K562 (cell line): ENCODE measurements around the gene PRKCQ.

ENCODE experiments used
- ADNP ChIP-seq: fragments of 200-800 bp; sonication (Bioruptor generic); IDR thresholded peaks from 2 replicates; pipeline ENCODE4 v1.6.1; 2016; ENCODE audit warnings: missing genetic modification characterization, missing compliant biosample characterization
- BDP1 ChIP-seq: IDR thresholded peaks from 3 replicates; pipeline ENCODE4 v1.6.1; 2011; ENCODE audit not compliant: insufficient read length, insufficient read depth
- CEBPB ChIP-seq: fragments of 450-650 bp; IDR thresholded peaks from 2 replicates; pipeline ENCODE4 v1.6.1; 2016; ENCODE audit warnings: missing genetic modification characterization, missing compliant biosample characterization
- EP300 ChIP-seq: IDR thresholded peaks from 2 replicates; pipeline ENCODE4 v1.6.1; 2012; ENCODE audit warnings: low read length, improper control_type of control experiment
- HDAC6 ChIP-seq: IDR thresholded peaks from 2 replicates; pipeline ENCODE4 v1.6.1; 2012; ENCODE audit warnings: low read depth, mild to moderate bottlenecking, control low read depth, inconsistent platforms, low read length, moderate library complexity
- HNRNPLL ChIP-seq: fragments of 200-400 bp; formaldehyde crosslinking; IDR thresholded peaks from 2 replicates; pipeline ENCODE4 v1.6.1; 2017; ENCODE audit warnings: low read length, low read depth, mild to moderate bottlenecking; ENCODE audit not compliant: poor library complexity, severe bottlenecking
- HSF4 ChIP-seq: fragments of 250-450 bp; sonication (Bioruptor Pico); IDR thresholded peaks from 2 replicates; pipeline ENCODE4 v2.1.2; 2022; ENCODE audit warnings: mild to moderate bottlenecking, moderate library complexity, borderline replicate concordance
- RFX5 ChIP-seq: IDR thresholded peaks from 2 replicates; pipeline ENCODE4 v1.6.1; 2011; ENCODE audit warnings: low read depth, mild to moderate bottlenecking, improper control_type of control experiment, low read length
- ZNF274 ChIP-seq: IDR thresholded peaks from 2 replicates; pipeline ENCODE4 v1.6.1; 2011; ENCODE audit warnings: low read depth, mild to moderate bottlenecking, low read length, moderate library complexity, borderline replicate concordance
- TF ChIP-seq, protein P1 (sequence below), 3 experiments: IDR thresholded peaks in 2 of 3; conservative IDR thresholded peaks in 1 of 3; 2 replicates each; pipeline ENCODE4 v1.5.1; 2011 to 2012; ENCODE audit warnings: low read length in 3 of 3, mild to moderate bottlenecking in 3 of 3, control low read depth in 2 of 3, improper control_type of control experiment in 1 of 3, inconsistent platforms in 1 of 3, low read depth in 1 of 3, mixed read lengths in 1 of 3, moderate library complexity in 1 of 3; ENCODE audit not compliant: insufficient read depth in 2 of 3
- TF ChIP-seq, protein P2 (sequence below): fragments of 450-650 bp; IDR thresholded peaks from 2 replicates; pipeline ENCODE4 v1.6.1; 2016; ENCODE audit warnings: low read depth
- TF ChIP-seq, protein P3 (sequence below): sonication (generic); formaldehyde crosslinking; IDR thresholded peaks from 2 replicates; pipeline ENCODE4 v1.8.0; 2022; ENCODE audit warnings: mild to moderate bottlenecking, missing genetic modification reagents

DNA sequence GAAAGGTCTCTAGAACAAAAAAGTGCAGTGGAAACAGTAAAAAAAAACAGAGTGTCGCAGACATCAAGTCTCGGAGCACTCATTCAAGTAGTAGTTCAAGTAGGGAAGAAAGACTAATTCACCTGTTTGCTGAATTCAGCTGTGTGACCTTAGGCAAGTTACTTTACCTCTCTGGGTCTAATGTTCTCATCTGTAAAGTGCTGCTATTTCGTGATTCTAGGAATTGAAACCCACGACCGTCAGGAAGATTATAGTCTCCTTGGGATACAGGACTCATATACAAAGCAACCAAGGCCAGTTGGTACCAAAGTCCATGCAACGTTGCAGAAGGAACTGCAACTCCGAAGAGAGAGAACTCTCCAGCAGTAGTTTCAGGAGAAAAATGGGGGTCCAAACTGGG lies 26.1 kb downstream of the PRKCQ start:
- TF ChIP-seq ADNP (tag) (no peak), BDP1 (no peak), EP300 (no peak), HNRNPLL (no peak), CEBPB (no peak), RFX5 (no peak), ZNF274 (no peak), HDAC6 (no peak), HSF4 (CRISPR knock-in tag) (no peak)
- TF ChIP-seq, protein P1, sequence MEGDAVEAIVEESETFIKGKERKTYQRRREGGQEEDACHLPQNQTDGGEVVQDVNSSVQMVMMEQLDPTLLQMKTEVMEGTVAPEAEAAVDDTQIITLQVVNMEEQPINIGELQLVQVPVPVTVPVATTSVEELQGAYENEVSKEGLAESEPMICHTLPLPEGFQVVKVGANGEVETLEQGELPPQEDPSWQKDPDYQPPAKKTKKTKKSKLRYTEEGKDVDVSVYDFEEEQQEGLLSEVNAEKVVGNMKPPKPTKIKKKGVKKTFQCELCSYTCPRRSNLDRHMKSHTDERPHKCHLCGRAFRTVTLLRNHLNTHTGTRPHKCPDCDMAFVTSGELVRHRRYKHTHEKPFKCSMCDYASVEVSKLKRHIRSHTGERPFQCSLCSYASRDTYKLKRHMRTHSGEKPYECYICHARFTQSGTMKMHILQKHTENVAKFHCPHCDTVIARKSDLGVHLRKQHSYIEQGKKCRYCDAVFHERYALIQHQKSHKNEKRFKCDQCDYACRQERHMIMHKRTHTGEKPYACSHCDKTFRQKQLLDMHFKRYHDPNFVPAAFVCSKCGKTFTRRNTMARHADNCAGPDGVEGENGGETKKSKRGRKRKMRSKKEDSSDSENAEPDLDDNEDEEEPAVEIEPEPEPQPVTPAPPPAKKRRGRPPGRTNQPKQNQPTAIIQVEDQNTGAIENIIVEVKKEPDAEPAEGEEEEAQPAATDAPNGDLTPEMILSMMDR (IDR thresholded peaks at IDR 0.05 in 2 of 3, conservative IDR thresholded peaks at IDR 0.05 in 1 of 3; ENCODE audit: insufficient read depth in 2 of 3, low read depth in 1 of 3, low read length in 3 of 3) = no peak
- TF ChIP-seq, protein P2, sequence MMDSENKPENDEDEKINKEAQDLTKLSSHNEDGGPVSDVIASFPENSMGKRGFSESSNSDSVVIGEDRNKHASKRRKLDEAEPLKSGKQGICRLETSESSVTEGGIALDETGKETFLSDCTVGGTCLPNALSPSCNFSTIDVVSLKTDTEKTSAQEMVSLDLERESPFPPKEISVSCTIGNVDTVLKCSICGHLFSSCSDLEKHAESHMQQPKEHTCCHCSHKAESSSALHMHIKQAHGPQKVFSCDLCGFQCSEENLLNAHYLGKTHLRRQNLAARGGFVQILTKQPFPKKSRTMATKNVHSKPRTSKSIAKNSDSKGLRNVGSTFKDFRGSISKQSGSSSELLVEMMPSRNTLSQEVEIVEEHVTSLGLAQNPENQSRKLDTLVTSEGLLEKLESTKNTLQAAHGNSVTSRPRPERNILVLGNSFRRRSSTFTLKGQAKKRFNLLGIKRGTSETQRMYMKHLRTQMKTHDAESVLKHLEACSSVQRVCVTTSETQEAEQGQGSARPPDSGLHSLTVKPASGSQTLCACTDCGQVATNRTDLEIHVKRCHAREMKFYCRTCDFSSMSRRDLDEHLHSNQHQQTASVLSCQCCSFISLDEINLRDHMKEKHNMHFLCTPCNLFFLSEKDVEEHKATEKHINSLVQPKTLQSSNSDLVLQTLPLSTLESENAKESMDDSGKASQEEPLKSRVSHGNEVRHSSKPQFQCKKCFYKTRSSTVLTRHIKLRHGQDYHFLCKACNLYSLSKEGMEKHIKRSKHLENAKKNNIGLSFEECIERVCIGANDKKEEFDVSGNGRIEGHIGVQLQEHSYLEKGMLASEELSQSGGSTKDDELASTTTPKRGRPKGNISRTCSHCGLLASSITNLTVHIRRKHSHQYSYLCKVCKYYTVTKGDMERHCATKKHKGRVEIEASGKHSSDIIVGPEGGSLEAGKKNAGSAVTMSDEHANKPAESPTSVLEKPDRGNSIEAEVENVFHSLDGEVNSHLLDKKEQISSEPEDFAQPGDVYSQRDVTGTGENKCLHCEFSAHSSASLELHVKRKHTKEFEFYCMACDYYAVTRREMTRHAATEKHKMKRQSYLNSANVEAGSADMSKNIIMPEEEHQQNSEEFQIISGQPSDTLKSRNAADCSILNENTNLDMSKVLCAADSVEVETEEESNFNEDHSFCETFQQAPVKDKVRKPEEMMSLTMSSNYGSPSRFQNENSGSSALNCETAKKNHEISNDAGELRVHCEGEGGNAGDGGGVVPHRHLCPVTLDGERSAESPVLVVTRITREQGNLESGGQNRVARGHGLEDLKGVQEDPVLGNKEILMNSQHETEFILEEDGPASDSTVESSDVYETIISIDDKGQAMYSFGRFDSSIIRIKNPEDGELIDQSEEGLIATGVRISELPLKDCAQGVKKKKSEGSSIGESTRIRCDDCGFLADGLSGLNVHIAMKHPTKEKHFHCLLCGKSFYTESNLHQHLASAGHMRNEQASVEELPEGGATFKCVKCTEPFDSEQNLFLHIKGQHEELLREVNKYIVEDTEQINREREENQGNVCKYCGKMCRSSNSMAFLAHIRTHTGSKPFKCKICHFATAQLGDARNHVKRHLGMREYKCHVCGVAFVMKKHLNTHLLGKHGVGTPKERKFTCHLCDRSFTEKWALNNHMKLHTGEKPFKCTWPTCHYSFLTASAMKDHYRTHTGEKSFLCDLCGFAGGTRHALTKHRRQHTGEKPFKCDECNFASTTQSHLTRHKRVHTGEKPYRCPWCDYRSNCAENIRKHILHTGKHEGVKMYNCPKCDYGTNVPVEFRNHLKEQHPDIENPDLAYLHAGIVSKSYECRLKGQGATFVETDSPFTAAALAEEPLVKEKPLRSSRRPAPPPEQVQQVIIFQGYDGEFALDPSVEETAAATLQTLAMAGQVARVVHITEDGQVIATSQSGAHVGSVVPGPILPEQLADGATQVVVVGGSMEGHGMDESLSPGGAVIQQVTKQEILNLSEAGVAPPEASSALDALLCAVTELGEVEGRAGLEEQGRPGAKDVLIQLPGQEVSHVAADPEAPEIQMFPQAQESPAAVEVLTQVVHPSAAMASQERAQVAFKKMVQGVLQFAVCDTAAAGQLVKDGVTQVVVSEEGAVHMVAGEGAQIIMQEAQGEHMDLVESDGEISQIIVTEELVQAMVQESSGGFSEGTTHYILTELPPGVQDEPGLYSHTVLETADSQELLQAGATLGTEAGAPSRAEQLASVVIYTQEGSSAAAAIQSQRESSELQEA = no peak
- TF ChIP-seq, protein P3, sequence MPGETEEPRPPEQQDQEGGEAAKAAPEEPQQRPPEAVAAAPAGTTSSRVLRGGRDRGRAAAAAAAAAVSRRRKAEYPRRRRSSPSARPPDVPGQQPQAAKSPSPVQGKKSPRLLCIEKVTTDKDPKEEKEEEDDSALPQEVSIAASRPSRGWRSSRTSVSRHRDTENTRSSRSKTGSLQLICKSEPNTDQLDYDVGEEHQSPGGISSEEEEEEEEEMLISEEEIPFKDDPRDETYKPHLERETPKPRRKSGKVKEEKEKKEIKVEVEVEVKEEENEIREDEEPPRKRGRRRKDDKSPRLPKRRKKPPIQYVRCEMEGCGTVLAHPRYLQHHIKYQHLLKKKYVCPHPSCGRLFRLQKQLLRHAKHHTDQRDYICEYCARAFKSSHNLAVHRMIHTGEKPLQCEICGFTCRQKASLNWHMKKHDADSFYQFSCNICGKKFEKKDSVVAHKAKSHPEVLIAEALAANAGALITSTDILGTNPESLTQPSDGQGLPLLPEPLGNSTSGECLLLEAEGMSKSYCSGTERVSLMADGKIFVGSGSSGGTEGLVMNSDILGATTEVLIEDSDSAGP (CRISPR knock-in tag) = no peak
